HepG2 (cell line): ENCODE data around the gene ZNHIT1. TPM values are rescaled to one million over a fixed set of nuclear protein-coding genes. Genes with fewer than 3 reads are reported as not detected.

ENCODE experiments used
- FOXA3 ChIP-seq: IDR thresholded peaks from 2 replicates; pipeline ENCODE4 v1.6.1; 2016; ENCODE audit warnings: missing genetic modification reagents, missing compliant biosample characterization
- FOXK2 ChIP-seq: fragments of 450-650 bp; IDR thresholded peaks from 2 replicates; pipeline ENCODE4 v1.6.1; 2016
- HOXD1 ChIP-seq: sonication (generic); formaldehyde crosslinking; IDR thresholded peaks from 2 replicates; pipeline ENCODE4 v1.5.0; 2020; ENCODE audit warnings: missing genetic modification reagents
- MED13 ChIP-seq: sonication (generic); formaldehyde crosslinking; IDR thresholded peaks from 2 replicates; pipeline ENCODE4 v1.5.0; 2020; ENCODE audit warnings: missing genetic modification reagents
- MEIS2 ChIP-seq: sonication (generic); formaldehyde crosslinking; IDR thresholded peaks from 2 replicates; pipeline ENCODE4 v1.9.0; 2021; ENCODE audit warnings: mild to moderate bottlenecking, missing genetic modification reagents
- NONO ChIP-seq, 2 experiments: fragments of 450-650 bp in 1 of 2; sonication (generic) in 1 of 2; formaldehyde crosslinking in 1 of 2; IDR thresholded peaks in 1 of 2; conservative IDR thresholded peaks in 1 of 2; 2 replicates each; pipeline versions ENCODE4 v1.6.1 to v1.8.0; 2017 to 2022; ENCODE audit warnings: mild to moderate bottlenecking in 1 of 2, missing genetic modification reagents in 1 of 2, moderate library complexity in 1 of 2
- PHF20 ChIP-seq: sonication (generic); formaldehyde crosslinking; IDR thresholded peaks from 2 replicates; pipeline ENCODE4 v1.5.0; 2020; ENCODE audit warnings: mild to moderate bottlenecking, missing genetic modification reagents
- SOX6 ChIP-seq, 2 experiments: fragments of 450-650 bp in 1 of 2; sonication (generic) in 1 of 2; formaldehyde crosslinking in 1 of 2; IDR thresholded peaks; 2 replicates each; pipeline versions ENCODE4 v1.4.0 to v1.6.1; 2017 to 2020; ENCODE audit warnings: antibody characterized with exemption in 1 of 2, mild to moderate bottlenecking in 1 of 2, missing genetic modification reagents in 1 of 2
- TCF12 ChIP-seq, 2 experiments: fragments of 450-650 bp in 1 of 2; sonication (generic) in 1 of 2; formaldehyde crosslinking in 1 of 2; IDR thresholded peaks; 2 replicates each; pipeline versions ENCODE4 v1.6.1 to v1.8.0; 2017 to 2022; ENCODE audit warnings: antibody characterized with exemption in 1 of 2, mild to moderate bottlenecking in 1 of 2, missing genetic modification reagents in 1 of 2, moderate library complexity in 1 of 2
- TFDP2 ChIP-seq: sonication (generic); formaldehyde crosslinking; IDR thresholded peaks from 2 replicates; pipeline ENCODE4 v1.4.0; 2020; ENCODE audit warnings: missing genetic modification reagents
- UBTF ChIP-seq: sonication (generic); formaldehyde crosslinking; IDR thresholded peaks from 2 replicates; pipeline ENCODE4 v1.4.0; 2020; ENCODE audit warnings: mild to moderate bottlenecking, missing genetic modification reagents
- ZFP90 ChIP-seq: sonication (generic); formaldehyde crosslinking; IDR thresholded peaks from 2 replicates; pipeline ENCODE4 v1.8.0; 2022; ENCODE audit warnings: missing genetic modification reagents, mild to moderate bottlenecking, inconsistent platforms, borderline replicate concordance
- ZNF205 ChIP-seq: IDR thresholded peaks from 2 replicates; pipeline ENCODE4 v1.6.1; 2018; ENCODE audit warnings: missing biosample characterization, missing genetic modification reagents
- ZNF44 ChIP-seq: sonication (generic); formaldehyde crosslinking; IDR thresholded peaks from 2 replicates; pipeline ENCODE4 v1.5.1; 2020; ENCODE audit warnings: mild to moderate bottlenecking, missing genetic modification reagents
- ZNF484 ChIP-seq: sonication (generic); formaldehyde crosslinking; IDR thresholded peaks from 2 replicates; pipeline ENCODE4 v1.5.1; 2020; ENCODE audit warnings: mild to moderate bottlenecking, low read depth, missing genetic modification reagents, borderline replicate concordance
- ZNF615 ChIP-seq: sonication (generic); formaldehyde crosslinking; IDR thresholded peaks from 2 replicates; pipeline ENCODE4 v1.5.0; 2020; ENCODE audit warnings: mild to moderate bottlenecking, missing genetic modification reagents, borderline replicate concordance
- ZNF746 ChIP-seq: sonication (generic); formaldehyde crosslinking; IDR thresholded peaks from 2 replicates; pipeline ENCODE4 v1.8.0; 2022; ENCODE audit warnings: mild to moderate bottlenecking, missing genetic modification reagents
- ZNF800 ChIP-seq: sonication (generic); formaldehyde crosslinking; IDR thresholded peaks from 2 replicates; pipeline ENCODE4 v1.4.0; 2020; ENCODE audit warnings: missing genetic modification reagents
- ZSCAN12 ChIP-seq: sonication (generic); formaldehyde crosslinking; IDR thresholded peaks from 2 replicates; pipeline ENCODE4 v1.9.0; 2021; ENCODE audit warnings: mild to moderate bottlenecking, missing genetic modification reagents
- ZXDC ChIP-seq: sonication (generic); formaldehyde crosslinking; IDR thresholded peaks from 2 replicates; pipeline ENCODE4 v1.5.0; 2020; ENCODE audit warnings: mild to moderate bottlenecking, missing genetic modification reagents
- polyA plus RNA-seq, 8 experiments: library from polyadenylated mRNA; depleted of rRNA in 3 of 8; stranded (reverse) in 7 of 8; unstranded in 1 of 8; fragments of >200 nt; fragmentation: Illumina TruSeq in 4 of 8; extraction: Trizol in 4 of 8; gene quantifications; 2 replicates each; pipeline versions ENCODE4 v1.2.1 to v1.2.3, GENCODE V29; 2011 to 2016; ENCODE audit warnings: low read depth in 4 of 8, missing spikeins in 1 of 8, mixed read lengths in 1 of 8; ENCODE audit not compliant: insufficient read depth in 1 of 8
- total RNA-seq, 5 experiments: library from RNA; depleted of rRNA; stranded (reverse); fragments of >200 nt; fragmentation: Illumina TruSeq; extraction: Trizol; gene quantifications; 2 replicates each; pipeline ENCODE4 v1.2.3, GENCODE V29; 2016; ENCODE audit warnings: low read depth in 1 of 5

The ZNHIT1 gene
- total and polyA plus RNA-seq, 2 of the 13 experiments (the other 11 are each of a cell fraction or from before 2014, with no cell fraction given): 32.5 to 64.5 TPM

GRCh38 chr7:101200862-101201599 lies 16.9 kb upstream of the ZNHIT1 start, which contains the start of gene MOGAT3 (continued):
- TF ChIP-seq MEIS2 (CRISPR knock-in tag) (peak; percentile 95), TFDP2 (CRISPR knock-in tag) (peak; percentile 29), SOX6 (IDR thresholded peaks at IDR 0.05) (no peak), SOX6 (CRISPR knock-in tag; IDR thresholded peaks at IDR 0.05) (peak; percentile 81), ZNF746 (CRISPR knock-in tag) (peak; percentile 78), ZNF484 (CRISPR knock-in tag) (no peak), FOXK2 (peak; percentile 53; the same call in 1 of the 2 replicates), ZXDC (CRISPR knock-in tag) (no peak), PHF20 (no peak; the same call in 1 of the 2 replicates), UBTF (CRISPR knock-in tag) (peak; percentile 54; the same call in 1 of the 2 replicates), ZNF800 (CRISPR knock-in tag) (no peak), ZSCAN12 (CRISPR knock-in tag) (no peak), TCF12 (IDR thresholded peaks at IDR 0.05) (no peak), TCF12 (CRISPR knock-in tag; IDR thresholded peaks at IDR 0.05) (no peak), HOXD1 (CRISPR knock-in tag) (peak; percentile 55; the same call in 1 of the 2 replicates), ZNF205 (CRISPR knock-in tag) (0 out of 2 replicates have a peak, but pooled peaks have one; percentile 30), ZNF615 (0 out of 2 replicates have a peak, but pooled peaks have one; percentile 55), ZFP90 (CRISPR knock-in tag) (peak; percentile 56; the same call in 1 of the 2 replicates), ZNF44 (no peak), MED13 (CRISPR knock-in tag) (no peak), FOXA3 (CRISPR knock-in tag) (peak; percentile 75), NONO (IDR thresholded peaks at IDR 0.05) (no peak), NONO (CRISPR knock-in tag; conservative IDR thresholded peaks at IDR 0.05) (peak; percentile 59)
